Measurements from ENCODE around the gene ITGA3. TPM values are rescaled to one million over a fixed set of nuclear protein-coding genes. Genes with fewer than 3 reads are reported as not detected.

ITGA3 gene
- polyA plus RNA-seq, 1 experiment, result 39.9 TPM

DNA sequence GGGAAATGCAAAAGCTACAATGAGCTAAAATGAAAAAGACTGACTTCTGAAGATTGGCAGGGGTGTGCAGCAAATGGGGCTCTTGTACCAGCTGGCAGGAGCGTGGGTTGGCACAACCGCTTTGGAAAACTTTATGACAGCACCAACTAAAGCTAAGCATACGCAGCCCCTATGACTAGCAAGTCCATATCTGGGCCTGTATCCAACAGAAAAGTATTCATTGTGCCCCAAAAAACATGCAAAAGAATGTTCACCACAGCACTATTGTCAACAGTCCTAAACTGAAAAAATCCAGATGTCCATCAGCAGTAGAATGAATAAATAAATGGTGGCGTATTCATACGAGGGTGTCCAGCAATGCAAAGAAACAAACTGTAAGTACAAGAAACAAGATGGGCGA, 22.6 kb upstream of the ITGA3 start:
- CTCF ChIA-PET, result interaction anchor here (0.7 to 3.3 kb wide), 4 partner anchors 27 to 61 kb away, joined by 3 to 23 read pairs (median 6); no protein-coding TSS in a partner anchor
- Histone ChIP-seq H3K9me3 (ENCODE audit: control insufficient read depth, insufficient read depth, low read length) (no peaks in the 10 kb centered on the region), H3K4me3 (ENCODE audit: low read depth, low read length) (no peak overlapping the region), H3K27me3 (ENCODE audit: control insufficient read depth, insufficient read depth, low read length) (no peaks in the 10 kb centered on the region), H3K27ac (ENCODE audit: low read depth, low read length) (peak overlapping the region; percentile 39)
- TF ChIP-seq, protein P1, sequence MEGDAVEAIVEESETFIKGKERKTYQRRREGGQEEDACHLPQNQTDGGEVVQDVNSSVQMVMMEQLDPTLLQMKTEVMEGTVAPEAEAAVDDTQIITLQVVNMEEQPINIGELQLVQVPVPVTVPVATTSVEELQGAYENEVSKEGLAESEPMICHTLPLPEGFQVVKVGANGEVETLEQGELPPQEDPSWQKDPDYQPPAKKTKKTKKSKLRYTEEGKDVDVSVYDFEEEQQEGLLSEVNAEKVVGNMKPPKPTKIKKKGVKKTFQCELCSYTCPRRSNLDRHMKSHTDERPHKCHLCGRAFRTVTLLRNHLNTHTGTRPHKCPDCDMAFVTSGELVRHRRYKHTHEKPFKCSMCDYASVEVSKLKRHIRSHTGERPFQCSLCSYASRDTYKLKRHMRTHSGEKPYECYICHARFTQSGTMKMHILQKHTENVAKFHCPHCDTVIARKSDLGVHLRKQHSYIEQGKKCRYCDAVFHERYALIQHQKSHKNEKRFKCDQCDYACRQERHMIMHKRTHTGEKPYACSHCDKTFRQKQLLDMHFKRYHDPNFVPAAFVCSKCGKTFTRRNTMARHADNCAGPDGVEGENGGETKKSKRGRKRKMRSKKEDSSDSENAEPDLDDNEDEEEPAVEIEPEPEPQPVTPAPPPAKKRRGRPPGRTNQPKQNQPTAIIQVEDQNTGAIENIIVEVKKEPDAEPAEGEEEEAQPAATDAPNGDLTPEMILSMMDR (IDR thresholded peaks at IDR 0.05; ENCODE audit: low read depth, low read length), result no peak
- POLR2A ChIA-PET, result interaction anchor here (1.1 to 1.4 kb wide), 2 partner anchors 24 to 29 kb away, joined by 3 to 7 read pairs; no protein-coding TSS in a partner anchor
- no peak for DNase-seq (ENCODE audit: low read depth, low spot score)

- CTCF ChIA-PET, result interaction anchor here (0.6 to 3.7 kb wide), 3 partner anchors 21 to 60 kb away, joined by 3 to 17 read pairs (median 10); no protein-coding TSS in a partner anchor
- Histone ChIP-seq H3K27ac (ENCODE audit: low read depth, low read length) (no peak overlapping the region), H3K27me3 (ENCODE audit: control insufficient read depth, insufficient read depth, low read length) (no peaks in the 10 kb centered on the region), H3K9me3 (ENCODE audit: control insufficient read depth, insufficient read depth, low read length) (no peaks in the 10 kb centered on the region), H3K4me3 (ENCODE audit: low read depth, low read length) (no peak overlapping the region)
- POLR2A ChIA-PET, result interaction anchor here (0.6 to 1.5 kb wide), 3 partner anchors 11 to 249 kb away, joined by 3 to 8 read pairs (median 3); no protein-coding TSS in a partner anchor
- no peak for DNase-seq (ENCODE audit: low read depth, low spot score)
- TF ChIP-seq, protein P1 (IDR thresholded peaks at IDR 0.05; ENCODE audit: low read depth, low read length), result no peak
These were observed 21.2 kb upstream of the ITGA3 start for GRCh38 chr17:50034498-50035364.

- Histone ChIP-seq H3K27ac (ENCODE audit: low read depth, low read length) (no peak overlapping the region), H3K27me3 (ENCODE audit: control insufficient read depth, insufficient read depth, low read length) (no peaks in the 10 kb centered on the region), H3K4me3 (ENCODE audit: low read depth, low read length) (no peak overlapping the region), H3K9me3 (ENCODE audit: control insufficient read depth, insufficient read depth, low read length) (no peaks in the 10 kb centered on the region)
- CTCF ChIA-PET, result interaction anchor here (0.5 to 3.7 kb wide), 6 partner anchors 9 to 59 kb away, joined by 3 to 17 read pairs (median 8); no protein-coding TSS in a partner anchor
- TF ChIP-seq, protein P1 (IDR thresholded peaks at IDR 0.05; ENCODE audit: low read depth, low read length), result 0 out of 2 replicates have a peak, but pooled peaks have one; percentile 8
- no peak for DNase-seq (ENCODE audit: low read depth, low spot score)
- POLR2A ChIA-PET, result interaction anchor here (1.5 kb wide), 1 partner anchor 13 kb away, joined by 3 read pairs; no protein-coding TSS in a partner anchor
These were observed 20.5 kb upstream of the ITGA3 start for GRCh38 chr17:50035421-50035879.

- CTCF ChIA-PET, result interaction anchor here (0.5 to 3.7 kb wide), 5 partner anchors 9 to 58 kb away, joined by 3 to 17 read pairs (median 8); no protein-coding TSS in a partner anchor
- Histone ChIP-seq H3K9me3 (ENCODE audit: control insufficient read depth, insufficient read depth, low read length) (no peaks in the 10 kb centered on the region), H3K27me3 (ENCODE audit: control insufficient read depth, insufficient read depth, low read length) (no peaks in the 10 kb centered on the region), H3K27ac (ENCODE audit: low read depth, low read length) (no peak overlapping the region), H3K4me3 (ENCODE audit: low read depth, low read length) (no peak overlapping the region)
- no peak for DNase-seq (ENCODE audit: low read depth, low spot score)
- TF ChIP-seq, protein P1 (IDR thresholded peaks at IDR 0.05; ENCODE audit: low read depth, low read length), result no peak
- POLR2A ChIA-PET, result interaction anchor here (0.7 to 1.5 kb wide), 2 partner anchors 12 to 40 kb away, joined by 3 read pairs; no protein-coding TSS in a partner anchor
These were observed 20.0 kb upstream of the ITGA3 start for GRCh38 chr17:50035945-50036344.
